Subcutaneous preadipocyte (primary cell): ENCODE data around the gene CPSF7. TPM values are rescaled to one million over a fixed set of nuclear protein-coding genes. Genes with fewer than 3 reads are reported as not detected.

Source experiments
- small RNA-seq: library from RNA; depleted of rRNA; stranded (forward); fragments of <200 nt; gene quantifications from one replicate; pipeline ENCODE3, GENCODE V24; 2012
- total RNA-seq: library from RNA; depleted of rRNA; stranded (reverse); fragments of >200 nt; gene quantifications from 2 replicates; pipeline ENCODE4 v1.2.3, GENCODE V29; 2012

Gene CPSF7
- total RNA-seq: 24.6 and 31.7 TPM in 2 replicates

GRCh38 chr11:61429691-61430582, at the start of gene CPSF7, which contains the start of gene SDHAF2:
TSS of gene CPSF7 (minus strand) at chr11:61429975. CDS start at chr11:61429235, 740 bp downstream.
TSS of gene SDHAF2 (plus strand) at chr11:61430124. CDS start at chr11:61430147, 23 bp downstream.

GRCh38 chr11:61361741-61362541, 67.8 kb downstream of the CPSF7 start, which contains the start of the genes CYB561A3 and TMEM138:
TSS of gene CYB561A3 (minus strand) at chr11:61361882. CDS start at chr11:61356713, 5,169 bp downstream.
TSS of gene TMEM138 (plus strand) at chr11:61362374. CDS start at chr11:61364391, 2,017 bp downstream.

Small RNA genes lying within 50 kb of the gene (small RNA-seq; reads per million reads assigned to genes)
- gene RN7SL23P: not detected

Other genes with a start within 250 kb of the CPSF7 start
- gene PGA3, start 226.5 kb downstream of the CPSF7 start, total RNA-seq: 0.73 and 2.2 TPM in 2 replicates
- gene PGA4, start 207.6 kb downstream of the CPSF7 start, total RNA-seq: under 0.01 and 0.37 TPM in 2 replicates
- gene PGA5, start 188.8 kb downstream of the CPSF7 start, total RNA-seq: 0.37 and 0.39 TPM in 2 replicates
- 3.1 and 8.1 TPM in 2 replicates for gene VWCE, start 134.7 kb downstream of the CPSF7 start, total RNA-seq
- 241 and 273 TPM in 2 replicates for gene DDB1, start 96.9 kb downstream of the CPSF7 start, total RNA-seq
- 23.9 and 29.1 TPM in 2 replicates for gene TKFC, start 96.7 kb downstream of the CPSF7 start, total RNA-seq
- 28.2 and 29.4 TPM in 2 replicates for gene CYB561A3, start 68.1 kb downstream of the CPSF7 start, total RNA-seq
- 23.1 and 25.6 TPM in 2 replicates for gene TMEM138, start 67.6 kb downstream of the CPSF7 start, total RNA-seq
- gene TMEM216, start 37.4 kb downstream of the CPSF7 start, total RNA-seq: 4.7 and 5.1 TPM in 2 replicates
- gene SDHAF2, start 149 bp upstream of the CPSF7 start, total RNA-seq: 31.5 and 39.7 TPM in 2 replicates
- under 0.01 TPM in 1 of 2 replicates, not detected in the other for gene LRRC10B, start 78.8 kb upstream of the CPSF7 start, total RNA-seq
- 7.4 and 11.0 TPM in 2 replicates for gene SYT7, start 151.1 kb upstream of the CPSF7 start, total RNA-seq